NCI-H748 treated with DMSO at 0.1 percent for 48 hours (cell line): ENCODE measurements around the gene TTLL11.
"Not testable (repeated sequence)": the region's sequence is repeated elsewhere in the genome, so short reads cannot be mapped to it uniquely, and the experiment has no call there.

ENCODE experiments used
- DNase-seq: peaks from one replicate; lab custom pipeline; 2025; lab: John Stamatoyannopoulos, UW

Gene TTLL11

DNA sequence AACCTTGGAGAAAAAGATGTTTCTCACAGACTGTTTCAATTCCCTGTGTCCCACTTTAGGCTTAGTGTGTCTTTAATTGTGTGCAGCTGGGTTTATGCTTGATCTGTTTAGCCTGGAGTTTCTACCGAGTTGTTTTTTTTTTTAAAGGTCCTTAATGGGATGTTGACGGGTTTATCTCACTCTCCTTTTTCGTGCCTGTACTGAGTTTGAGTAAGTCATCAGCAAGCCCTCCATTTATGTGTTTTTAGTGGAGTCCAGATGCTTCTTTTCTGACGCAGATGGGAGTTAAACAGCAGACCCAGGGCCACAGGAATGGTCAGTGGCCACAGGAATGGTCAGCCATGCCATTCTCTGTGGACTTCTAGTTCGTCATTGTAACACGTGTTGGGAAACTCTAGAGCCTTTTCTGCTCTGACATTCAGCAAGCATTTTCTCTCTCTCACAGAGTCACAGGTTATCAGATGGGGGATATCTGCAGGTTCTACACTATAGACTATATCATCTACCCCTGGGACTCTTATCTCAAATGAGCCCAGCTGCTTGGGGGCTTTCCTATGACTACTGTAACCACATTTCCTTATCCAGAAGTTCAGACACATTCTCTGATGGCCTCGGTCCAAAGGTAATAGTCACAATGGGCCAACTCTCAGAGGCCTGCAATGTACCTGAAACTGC lies 190.5 kb downstream of the TTLL11 start:
- no peak for DNase-seq

- no peak for DNase-seq
Measured at GRCh38 chr9:121901616-121902015, 191.5 kb downstream of the TTLL11 start.

- DNase-seq: no peak
Measured at GRCh38 chr9:121900163-121900562, 192.9 kb downstream of the TTLL11 start.

DNA sequence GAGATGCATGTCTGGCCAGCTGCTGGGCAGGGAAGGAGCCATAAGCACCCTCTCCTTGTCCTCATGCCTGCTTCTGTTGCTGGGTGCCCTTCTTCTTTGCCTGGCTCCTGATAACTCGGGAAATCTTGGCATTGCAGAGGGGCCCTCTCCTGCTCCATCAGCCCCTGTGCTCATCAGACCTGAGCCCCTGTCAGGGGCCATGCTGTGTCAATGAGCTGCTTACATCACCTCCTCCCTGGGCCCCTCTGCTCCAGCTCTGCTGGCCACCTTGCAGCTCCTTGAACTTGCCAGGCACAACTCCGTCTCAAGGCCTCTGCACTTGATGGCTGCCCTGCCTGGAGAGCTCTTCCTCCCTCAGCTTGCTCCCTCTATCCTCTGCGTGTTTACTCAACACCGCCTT lies 194.3 kb downstream of the TTLL11 start:
- DNase-seq: no peak

- no peak for DNase-seq
Measured at GRCh38 chr9:121897140-121897539, 196.0 kb downstream of the TTLL11 start.

GRCh38 chr9:121896545-121896943 lies 196.6 kb downstream of the TTLL11 start:
- DNase-seq: no peak

GRCh38 chr9:121895818-121896544 lies 197.1 kb downstream of the TTLL11 start:
- no peak for DNase-seq

DNA sequence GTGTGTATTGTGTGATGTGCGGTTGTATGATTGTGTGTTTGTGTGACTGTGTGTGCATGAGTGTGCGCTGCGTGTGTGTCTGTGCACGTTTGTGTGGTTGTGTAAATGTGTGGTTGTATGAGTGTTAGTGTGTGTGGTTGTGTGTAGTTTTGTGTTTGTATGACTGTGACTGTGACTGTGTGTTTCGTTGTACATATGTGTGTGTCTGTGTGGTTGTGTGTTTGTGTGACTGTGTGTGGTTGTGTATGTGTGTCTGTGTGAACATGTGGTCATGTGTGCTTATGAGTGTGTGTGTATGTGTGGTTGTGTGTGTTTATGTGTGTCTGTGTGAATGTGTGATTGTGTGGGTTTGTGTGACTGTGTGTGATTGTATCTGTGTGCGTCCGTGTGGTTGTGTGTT lies 197.8 kb downstream of the TTLL11 start:
- no peak for DNase-seq

DNA sequence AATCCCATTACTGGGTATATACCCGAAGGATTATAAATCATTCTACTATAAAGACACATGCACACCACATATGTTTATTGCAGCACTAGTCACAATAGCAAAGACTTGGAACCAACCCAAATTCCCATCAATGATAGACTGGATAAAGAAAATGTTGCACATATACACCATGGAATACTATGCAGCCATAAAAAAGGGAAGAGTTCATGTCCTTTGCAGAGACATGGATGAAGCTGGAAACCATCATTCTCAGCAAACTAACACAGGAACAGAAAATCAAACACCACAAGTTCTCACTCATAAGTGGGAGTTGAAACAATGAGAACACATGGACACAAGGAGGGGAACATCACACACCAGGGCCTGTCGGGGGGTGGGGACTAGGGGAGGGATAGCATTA lies 198.7 kb downstream of the TTLL11 start:
- DNase-seq: not testable (repeated sequence)

- no peak for DNase-seq
Measured at GRCh38 chr9:121893786-121894185, 199.3 kb downstream of the TTLL11 start.

GRCh38 chr9:121892706-121893105 lies 200.4 kb downstream of the TTLL11 start:
- no peak for DNase-seq

- no peak for DNase-seq
Measured at GRCh38 chr9:121890746-121891145, 202.4 kb downstream of the TTLL11 start.

DNA sequence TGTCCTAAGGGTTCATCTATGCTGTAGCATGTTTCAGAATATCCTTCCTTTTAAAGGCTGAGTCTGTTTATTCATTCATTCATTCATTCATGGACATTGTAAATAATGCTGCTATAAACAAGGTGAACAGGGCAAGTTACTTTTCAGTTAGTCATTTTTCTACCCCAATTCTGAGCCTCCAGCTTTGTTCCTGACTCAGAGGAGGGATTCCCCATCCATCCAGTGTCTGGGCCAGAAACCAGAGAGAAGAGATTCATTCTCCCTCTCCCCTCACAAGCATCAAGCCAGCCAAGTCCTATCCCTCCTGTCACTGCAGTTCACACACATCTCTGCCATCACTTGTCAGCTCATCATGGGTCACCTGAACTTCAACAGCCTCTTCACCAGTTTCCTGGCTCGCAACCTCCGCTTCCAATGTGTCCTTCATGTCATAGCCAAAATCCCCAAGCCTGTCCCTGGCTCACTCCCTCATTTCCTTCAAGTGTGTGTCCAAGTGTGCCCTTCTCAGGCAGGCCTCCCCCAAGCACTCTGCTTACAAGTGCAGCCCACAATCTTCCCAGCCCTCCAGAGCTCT lies 203.0 kb downstream of the TTLL11 start:
- no peak for DNase-seq

GRCh38 chr9:121888438-121888775 lies 204.7 kb downstream of the TTLL11 start:
- DNase-seq: no peak

DNA sequence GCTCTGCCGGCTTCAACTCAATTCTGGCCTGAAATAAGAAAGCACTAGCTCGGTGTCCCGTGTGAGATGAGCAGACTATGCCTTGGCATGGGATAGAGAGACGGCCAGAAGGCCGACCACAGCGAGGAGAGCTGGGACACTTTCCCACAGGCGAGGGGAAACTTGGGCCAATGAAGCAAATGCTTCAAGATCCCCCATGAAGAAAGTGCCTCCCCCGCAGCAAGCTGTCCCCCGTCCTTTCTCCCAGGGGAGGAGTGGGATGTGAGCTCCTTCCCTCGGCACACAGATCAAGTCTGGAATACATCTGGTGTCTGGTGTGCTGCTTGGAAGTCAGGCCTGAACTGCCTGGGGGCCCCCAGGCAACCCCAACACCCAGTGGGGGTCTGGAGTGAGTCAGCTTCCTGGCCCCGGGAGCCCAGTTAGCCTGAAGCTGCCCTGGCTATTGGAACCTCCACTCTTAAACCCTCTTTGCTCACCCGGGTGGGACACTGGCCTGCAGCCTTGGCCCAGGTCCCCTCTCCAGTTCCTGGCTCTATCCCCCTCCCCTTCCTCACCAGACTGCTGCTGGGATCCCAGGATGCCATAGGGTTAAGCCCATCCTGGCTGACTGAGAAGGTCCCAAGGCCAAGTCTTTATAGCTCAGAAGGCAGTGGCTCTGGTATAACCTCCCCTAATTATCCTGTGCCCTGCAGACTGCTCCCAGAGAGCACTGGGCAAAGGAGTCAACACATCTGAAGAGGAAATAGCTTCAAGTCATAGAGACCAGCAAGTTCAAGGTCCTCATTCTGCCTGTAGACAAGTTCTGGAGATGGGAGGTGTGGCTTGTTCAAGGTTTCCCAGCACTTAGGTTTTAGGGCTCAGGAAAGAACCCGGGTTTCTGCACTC lies 205.3 kb downstream of the TTLL11 start:
- no peak for DNase-seq

GRCh38 chr9:121886759-121887485 lies 206.2 kb downstream of the TTLL11 start:
- DNase-seq: no peak

DNA sequence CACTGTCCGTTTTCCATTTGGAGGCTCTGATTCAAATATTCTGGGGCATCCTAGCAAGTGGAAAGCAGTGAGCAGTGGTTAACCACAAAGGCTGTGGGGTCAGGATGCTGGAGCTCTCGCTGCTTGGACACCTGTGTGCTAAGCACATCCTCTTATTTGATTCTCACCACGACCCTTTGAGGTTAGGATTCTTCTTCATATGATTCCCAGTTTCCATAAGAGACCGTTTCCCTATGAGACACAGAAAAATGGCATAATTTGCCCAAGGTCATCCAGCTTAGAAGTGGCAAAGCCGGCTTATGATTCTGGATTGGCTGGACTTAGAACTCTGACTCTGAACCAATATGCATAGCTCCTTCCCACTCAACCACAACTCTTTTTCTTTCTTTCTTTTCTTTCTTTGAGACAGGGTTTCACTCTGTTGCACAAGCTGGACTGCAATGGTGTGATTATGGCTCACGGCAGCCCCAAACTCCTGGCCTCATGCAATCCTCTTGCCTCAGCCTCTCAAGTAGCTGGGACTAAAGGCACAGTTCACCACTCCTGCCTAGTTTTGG lies 207.7 kb downstream of the TTLL11 start:
- DNase-seq: no peak

- DNase-seq: peak; percentile 39
Measured at GRCh38 chr9:121884057-121884541, 209.0 kb downstream of the TTLL11 start.

DNA sequence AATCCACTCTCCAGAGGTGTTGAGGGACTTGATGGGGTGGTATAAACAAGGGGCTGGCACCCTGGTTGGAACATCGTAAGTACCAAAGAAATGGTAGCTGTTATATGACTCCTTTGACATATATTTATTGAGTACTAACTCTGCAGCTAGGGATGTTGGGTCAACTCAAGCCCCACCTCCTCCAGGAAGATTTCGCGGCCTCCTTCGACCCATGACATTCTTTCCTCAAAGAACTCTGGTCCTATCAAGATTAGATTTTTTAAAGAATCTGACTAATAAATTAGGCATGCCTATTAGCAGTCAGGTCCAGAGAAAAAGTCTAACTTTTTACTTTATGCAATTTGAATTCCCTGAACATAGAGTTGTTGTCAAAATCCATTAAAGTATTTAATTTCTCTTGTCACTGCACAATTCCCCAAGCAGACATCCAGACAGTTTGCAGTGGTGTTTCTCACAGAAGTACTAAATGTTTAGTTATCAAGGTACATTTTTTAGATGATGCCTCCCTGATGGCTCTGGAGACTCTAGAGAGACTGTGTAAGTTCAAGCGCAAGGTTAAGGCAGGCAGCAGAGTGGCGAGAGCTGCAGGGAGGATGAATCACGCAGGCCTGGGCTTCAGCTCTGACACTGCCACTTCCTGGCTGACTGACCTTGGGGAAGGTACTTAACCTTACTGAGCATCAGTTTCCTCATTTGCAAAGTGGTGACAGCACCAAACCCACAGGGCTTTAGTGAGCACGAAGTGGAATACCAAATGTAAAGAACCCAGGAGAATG lies 209.6 kb downstream of the TTLL11 start:
- DNase-seq: no peak

DNA sequence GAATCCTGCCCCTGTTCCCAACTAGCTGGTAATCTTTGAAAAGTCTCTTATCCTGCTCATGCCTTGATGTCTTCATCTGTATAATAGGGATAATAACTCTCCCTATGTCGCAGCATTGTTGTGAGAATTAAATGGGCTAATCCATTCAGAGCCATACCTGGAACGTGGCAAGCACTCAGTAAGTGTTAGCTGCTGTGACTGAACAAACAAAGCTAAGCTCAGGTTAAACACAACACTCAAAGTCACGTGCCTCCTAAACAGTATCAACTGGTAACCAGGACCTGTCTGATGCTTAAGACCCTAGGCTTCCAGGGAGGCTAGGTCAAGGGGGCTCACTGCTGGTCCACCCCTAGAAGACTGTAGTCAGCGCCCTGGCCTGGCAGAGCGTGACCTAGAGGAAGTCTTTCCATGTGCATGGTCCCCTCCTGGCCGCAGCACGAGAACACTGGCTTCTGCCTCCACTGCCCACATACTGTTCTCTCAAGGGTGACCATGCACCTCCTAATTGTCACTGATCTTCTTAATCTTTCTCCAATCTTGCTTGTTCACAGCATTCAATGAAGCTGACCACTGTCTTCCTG lies 211.1 kb downstream of the TTLL11 start:
- peak; percentile 14 for DNase-seq
